Coronary artery (tissue), 2 donors: ENCODE data around the gene ATP6V1C2.

Source experiments
- DNase-seq: peaks from one replicate; pipeline ENCODE4 v3.0.0-alpha.2; 2017; ENCODE audit warnings: low spot score
- H3K27ac ChIP-seq, 2 donors: fragments of 200-600 bp; sonication (generic); one replicate each; pipeline ENCODE4 v1.5.1; 2016 to 2019
- H3K4me3 ChIP-seq: fragments of 200-600 bp; sonication (generic); 2 replicates; pipeline ENCODE4 v1.5.1; 2016; ENCODE audit warnings: mild to moderate bottlenecking, moderate library complexity
- TF ChIP-seq, protein P1 (sequence below): fragments of 200-600 bp; sonication (generic); IDR thresholded peaks from one replicate; pipeline ENCODE4 v1.5.1; 2019; ENCODE audit warnings: antibody characterized with exemption

The ATP6V1C2 gene

GRCh38 chr2:10750610-10751009 is 29.2 kb downstream of the ATP6V1C2 start:
- TF ChIP-seq, protein P1, sequence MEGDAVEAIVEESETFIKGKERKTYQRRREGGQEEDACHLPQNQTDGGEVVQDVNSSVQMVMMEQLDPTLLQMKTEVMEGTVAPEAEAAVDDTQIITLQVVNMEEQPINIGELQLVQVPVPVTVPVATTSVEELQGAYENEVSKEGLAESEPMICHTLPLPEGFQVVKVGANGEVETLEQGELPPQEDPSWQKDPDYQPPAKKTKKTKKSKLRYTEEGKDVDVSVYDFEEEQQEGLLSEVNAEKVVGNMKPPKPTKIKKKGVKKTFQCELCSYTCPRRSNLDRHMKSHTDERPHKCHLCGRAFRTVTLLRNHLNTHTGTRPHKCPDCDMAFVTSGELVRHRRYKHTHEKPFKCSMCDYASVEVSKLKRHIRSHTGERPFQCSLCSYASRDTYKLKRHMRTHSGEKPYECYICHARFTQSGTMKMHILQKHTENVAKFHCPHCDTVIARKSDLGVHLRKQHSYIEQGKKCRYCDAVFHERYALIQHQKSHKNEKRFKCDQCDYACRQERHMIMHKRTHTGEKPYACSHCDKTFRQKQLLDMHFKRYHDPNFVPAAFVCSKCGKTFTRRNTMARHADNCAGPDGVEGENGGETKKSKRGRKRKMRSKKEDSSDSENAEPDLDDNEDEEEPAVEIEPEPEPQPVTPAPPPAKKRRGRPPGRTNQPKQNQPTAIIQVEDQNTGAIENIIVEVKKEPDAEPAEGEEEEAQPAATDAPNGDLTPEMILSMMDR, result no peak
- no peak overlapping the region for H3K27ac ChIP-seq
- DNase-seq, result no peak
- H3K4me3 ChIP-seq, result no peak overlapping the region

GRCh38 chr2:10752236-10752635 is 30.8 kb downstream of the ATP6V1C2 start:
- DNase-seq, result no peak
- Histone ChIP-seq H3K27ac (no peak overlapping the region), H3K4me3 (no peak overlapping the region)
- TF ChIP-seq, protein P1, result no peak

GRCh38 chr2:10753156-10753555 is 31.7 kb downstream of the ATP6V1C2 start:
- DNase-seq, result no peak
- H3K27ac ChIP-seq, result no peak overlapping the region
- TF ChIP-seq, protein P1, result no peak
- no peak overlapping the region for H3K4me3 ChIP-seq

- DNase-seq, result no peak
- Histone ChIP-seq H3K27ac (no peak overlapping the region), H3K4me3 (no peak overlapping the region)
- TF ChIP-seq, protein P1, result no peak
Observed at GRCh38 chr2:10753876-10754275, 32.4 kb downstream of the ATP6V1C2 start.

DNA sequence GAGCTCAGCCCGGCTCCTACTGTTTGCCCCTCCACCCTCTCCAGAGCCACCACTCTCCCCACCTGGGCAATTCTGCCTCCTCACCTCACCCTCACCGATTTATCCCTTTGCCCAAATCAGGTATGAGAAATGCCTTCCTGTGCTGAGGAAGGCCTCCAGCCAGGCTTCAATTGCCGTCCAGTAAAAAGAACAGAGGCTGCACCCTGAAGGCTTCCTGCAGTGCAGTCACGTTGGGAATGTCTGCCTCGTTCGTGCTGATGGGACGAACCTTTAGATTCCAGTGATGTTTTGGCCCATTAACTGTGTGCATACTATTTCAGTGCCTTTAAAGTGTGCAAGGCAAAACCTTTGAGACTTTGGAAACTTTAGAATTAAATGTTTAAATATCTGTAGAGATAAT is 34.2 kb downstream of the ATP6V1C2 start:
- H3K4me3 ChIP-seq, result no peak overlapping the region
- TF ChIP-seq, protein P1, result no peak
- H3K27ac ChIP-seq, result no peak overlapping the region
- DNase-seq, result no peak

DNA sequence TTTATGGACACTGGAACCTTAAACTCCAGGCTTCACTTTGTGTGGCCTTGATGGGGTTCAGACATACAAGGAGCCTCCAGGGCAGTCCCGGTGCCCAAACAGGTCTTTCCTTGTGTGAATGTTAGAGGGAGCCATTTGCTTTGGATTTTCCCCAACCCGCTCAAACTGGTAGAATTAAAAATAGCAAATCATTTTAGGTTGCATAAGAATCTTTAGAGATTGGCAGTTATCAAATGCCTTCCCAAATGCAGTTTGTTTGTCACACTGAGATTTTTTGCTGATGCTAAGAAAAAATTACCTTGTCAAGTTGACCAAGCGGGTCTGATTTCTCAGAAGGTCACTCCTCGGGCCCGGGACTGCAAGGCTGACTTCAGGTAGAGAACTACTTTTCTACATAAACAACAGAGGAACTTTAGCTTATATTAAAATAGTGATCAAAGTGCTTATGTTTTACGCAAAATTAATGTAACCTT is 36.4 kb downstream of the ATP6V1C2 start:
- no peak for DNase-seq
- Histone ChIP-seq H3K4me3 (no peak overlapping the region), H3K27ac (no peak overlapping the region)
- TF ChIP-seq, protein P1, result no peak

DNA sequence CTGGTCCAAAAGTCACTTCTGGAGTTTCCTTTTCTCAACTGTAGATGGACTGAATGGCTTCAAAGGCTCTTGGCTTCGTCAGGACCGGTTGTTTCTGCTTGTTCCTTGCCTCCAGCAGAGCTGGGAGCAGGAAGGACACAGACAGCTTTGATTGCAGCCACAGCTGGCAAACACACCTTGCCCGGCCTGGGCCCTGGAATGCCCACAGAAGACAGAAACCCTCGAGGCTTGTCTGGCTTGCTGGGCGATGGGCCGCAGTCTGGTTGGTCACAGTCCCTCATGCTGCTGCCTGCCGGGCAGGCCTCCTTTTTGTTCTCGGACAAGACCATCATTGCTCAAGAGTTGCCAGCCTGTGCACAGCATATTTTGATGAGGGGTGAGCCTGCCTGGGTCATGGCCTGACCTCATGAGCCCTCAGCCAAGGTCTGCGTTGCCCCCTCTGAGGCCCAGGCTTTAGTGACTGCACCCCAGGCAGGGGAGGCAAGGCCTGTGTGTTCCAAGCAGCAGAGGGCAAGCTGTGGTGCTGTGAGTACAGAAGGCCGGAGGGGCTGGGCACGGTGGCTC is 37.8 kb downstream of the ATP6V1C2 start:
- Histone ChIP-seq H3K27ac (no peak overlapping the region), H3K4me3 (no peak overlapping the region)
- TF ChIP-seq, protein P1, result no peak
- DNase-seq, result no peak
